OCI-LY3 (cell line): ENCODE results near the gene CD59.

Experiments
- CTCF ChIP-seq: fragments of 200-600, 300-600 bp; sonication (generic); IDR thresholded peaks from 2 replicates; pipeline ENCODE4 v1.5.1; 2014; ENCODE audit warnings: antibody characterized with exemption, low read length, low read depth
- EZH2phosphoT487 ChIP-seq: fragments of 200-600 bp; shearing (Covaris generic); IDR thresholded peaks from 2 replicates; pipeline ENCODE4 v1.6.1; 2018; ENCODE audit warnings: antibody characterized with exemption, mixed run types, low read depth

- TF ChIP-seq EZH2phosphoT487, result no peak
- TF ChIP-seq CTCF, result no peak
Measured at GRCh38 chr11:33657757-33658156, 78.5 kb downstream of the CD59 start.
